Trophoblast cell (in vitro differentiated cells and primary cell): ENCODE results near the gene SLAMF7.

Experiments used
- DNase-seq, 2 donors: peaks; one replicate each; pipeline ENCODE4 v3.0.0-alpha.2; 2016
- H2AFZ ChIP-seq: 2 replicates; pipeline ENCODE4 v1.6.1; 2013; ENCODE audit warnings: low read length, moderate library complexity, mild to moderate bottlenecking; ENCODE audit not compliant: insufficient read depth, poor library complexity
- H2AK5ac ChIP-seq: 2 replicates; pipeline ENCODE4 v1.6.1; 2013; ENCODE audit warnings: mild to moderate bottlenecking, low read length
- H2BK120ac ChIP-seq: 2 replicates; pipeline ENCODE4 v1.6.1; 2013; ENCODE audit warnings: low read length, mild to moderate bottlenecking, moderate library complexity; ENCODE audit not compliant: insufficient read depth, poor library complexity
- H2BK12ac ChIP-seq: 2 replicates; pipeline ENCODE4 v1.6.1; 2013; ENCODE audit warnings: mild to moderate bottlenecking, low read length, moderate library complexity
- H2BK5ac ChIP-seq: 2 replicates; pipeline ENCODE4 v1.6.1; 2013; ENCODE audit warnings: low read length, low read depth, moderate library complexity, mild to moderate bottlenecking; ENCODE audit not compliant: poor library complexity
- H3K14ac ChIP-seq: 2 replicates; pipeline ENCODE4 v1.6.1; 2013; ENCODE audit warnings: mild to moderate bottlenecking, low read length
- H3K18ac ChIP-seq: 2 replicates; pipeline ENCODE4 v1.6.1; 2013; ENCODE audit warnings: mild to moderate bottlenecking, low read length
- H3K23ac ChIP-seq: 2 replicates; pipeline ENCODE4 v1.6.1; 2013; ENCODE audit warnings: low read length
- H3K27ac ChIP-seq: 2 replicates; pipeline ENCODE4 v1.5.1; 2013; ENCODE audit warnings: low read depth, mild to moderate bottlenecking, inconsistent platforms, low read length, moderate library complexity
- H3K27me3 ChIP-seq: 2 replicates; pipeline ENCODE4 v1.6.1; 2013; ENCODE audit warnings: inconsistent platforms, mild to moderate bottlenecking, low read length, moderate library complexity; ENCODE audit not compliant: insufficient read depth
- H3K36me3 ChIP-seq, 2 experiments: 1 replicate in 1 of 2; 2 replicates in 1 of 2; pipeline ENCODE4 v1.6.1; 2013; ENCODE audit warnings: low read length in 2 of 2, mild to moderate bottlenecking in 2 of 2, moderate library complexity in 1 of 2; ENCODE audit not compliant: insufficient read depth in 2 of 2, control insufficient read depth in 1 of 2
- H3K4ac ChIP-seq: 2 replicates; pipeline ENCODE4 v1.6.1; 2013; ENCODE audit warnings: low read depth, mild to moderate bottlenecking, low read length, moderate library complexity
- H3K4me1 ChIP-seq, 2 experiments: 1 replicate in 1 of 2; 2 replicates in 1 of 2; pipeline ENCODE4 v1.6.1; 2013; ENCODE audit warnings: low read length in 2 of 2, mild to moderate bottlenecking in 2 of 2, moderate library complexity in 1 of 2; ENCODE audit not compliant: insufficient read depth in 2 of 2, control insufficient read depth in 1 of 2
- H3K4me2 ChIP-seq: 2 replicates; pipeline ENCODE4 v1.6.1; 2013; ENCODE audit warnings: inconsistent platforms, mild to moderate bottlenecking, low read length, moderate library complexity
- H3K4me3 ChIP-seq: 2 replicates; pipeline ENCODE4 v1.5.1; 2013; ENCODE audit warnings: mild to moderate bottlenecking, low read depth, low read length, inconsistent platforms
- H3K79me1 ChIP-seq: one replicate; pipeline ENCODE4 v1.6.1; 2013; ENCODE audit warnings: low read length
- H3K79me2 ChIP-seq: 2 replicates; pipeline ENCODE4 v1.6.1; 2013; ENCODE audit warnings: low read length, mild to moderate bottlenecking; ENCODE audit not compliant: control insufficient read depth, insufficient read depth, poor library complexity
- H3K9ac ChIP-seq: 2 replicates; pipeline ENCODE4 v1.6.1; 2013; ENCODE audit warnings: mild to moderate bottlenecking, low read length
- H3K9me3 ChIP-seq: 2 replicates; pipeline ENCODE4 v1.6.1; 2013; ENCODE audit warnings: low read depth, mild to moderate bottlenecking, control low read depth, inconsistent platforms, low read length; ENCODE audit not compliant: insufficient read depth
- H4K12ac ChIP-seq: 2 replicates; pipeline ENCODE4 v1.6.1; 2013; ENCODE audit warnings: low read depth, mild to moderate bottlenecking, low read length, moderate library complexity
- H4K8ac ChIP-seq: 2 replicates; pipeline ENCODE4 v1.6.1; 2013; ENCODE audit warnings: low read depth, mild to moderate bottlenecking, low read length, moderate library complexity
- H4K91ac ChIP-seq: one replicate; pipeline ENCODE4 v1.6.1; 2013; ENCODE audit warnings: low read depth, mild to moderate bottlenecking, low read length, moderate library complexity
- WGBS: extraction: QIAGEN DNeasy Blood & Tissue Kit; methylation state at CpG from one replicate; pipeline ENCODE4 v1.1.7; 2013; ENCODE audit warnings: missing lambda C conversion rate; ENCODE audit not compliant: insufficient read length, insufficient coverage; ENCODE audit errors: extremely low coverage; 5-methylcytosine and 5-hydroxymethylcytosine counted together

The SLAMF7 gene

DNA sequence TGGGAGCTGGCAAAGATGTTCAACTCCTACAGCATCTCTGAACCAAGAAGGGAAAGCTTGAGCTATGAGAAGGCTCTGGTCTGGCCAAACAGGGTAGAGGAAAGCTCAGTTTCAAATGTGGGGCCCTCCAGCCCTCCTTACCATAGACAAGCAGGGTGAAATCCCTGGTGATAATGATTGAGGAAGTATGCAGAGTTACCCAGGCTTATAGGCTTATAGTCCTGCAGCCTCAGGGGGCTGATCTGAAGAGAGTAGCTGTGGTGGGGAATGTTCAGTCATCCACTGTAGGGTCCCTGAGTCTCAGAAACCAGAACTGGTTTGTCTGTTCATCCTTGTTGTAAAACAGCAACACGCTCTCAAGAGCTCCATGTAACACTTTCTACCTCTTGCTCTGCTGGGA, 37.1 kb downstream of the SLAMF7 start:
- Histone ChIP-seq H3K4me3 (no peak overlapping the region), H4K91ac (no peak overlapping the region), H3K14ac (no peak overlapping the region), H3K4me1 (peaks cover 14% of the 10 kb centered on the region in 2 experiments), H3K79me1 (peaks cover 6% of the 10 kb centered on the region), H4K8ac (no peak overlapping the region), H3K18ac (no peak overlapping the region), H2BK120ac (no peak overlapping the region), H2AFZ (no peak overlapping the region), H3K79me2 (peaks cover 3% of the 10 kb centered on the region), H3K23ac (no peak overlapping the region), H4K12ac (no peak overlapping the region), H3K36me3 (no peaks in the 10 kb centered on the region), H3K27me3 (no peaks in the 10 kb centered on the region), H3K27ac (no peak overlapping the region), H3K9me3 (no peaks in the 10 kb centered on the region), H2AK5ac (no peak overlapping the region), H3K9ac (no peak overlapping the region), H2BK12ac (no peak overlapping the region), H2BK5ac (no peak overlapping the region), H3K4ac (no peak overlapping the region), H3K4me2 (no peak overlapping the region)
- no CpG with 5 or more reads among the region's 1 CpG for WGBS
- no peak for DNase-seq

DNA sequence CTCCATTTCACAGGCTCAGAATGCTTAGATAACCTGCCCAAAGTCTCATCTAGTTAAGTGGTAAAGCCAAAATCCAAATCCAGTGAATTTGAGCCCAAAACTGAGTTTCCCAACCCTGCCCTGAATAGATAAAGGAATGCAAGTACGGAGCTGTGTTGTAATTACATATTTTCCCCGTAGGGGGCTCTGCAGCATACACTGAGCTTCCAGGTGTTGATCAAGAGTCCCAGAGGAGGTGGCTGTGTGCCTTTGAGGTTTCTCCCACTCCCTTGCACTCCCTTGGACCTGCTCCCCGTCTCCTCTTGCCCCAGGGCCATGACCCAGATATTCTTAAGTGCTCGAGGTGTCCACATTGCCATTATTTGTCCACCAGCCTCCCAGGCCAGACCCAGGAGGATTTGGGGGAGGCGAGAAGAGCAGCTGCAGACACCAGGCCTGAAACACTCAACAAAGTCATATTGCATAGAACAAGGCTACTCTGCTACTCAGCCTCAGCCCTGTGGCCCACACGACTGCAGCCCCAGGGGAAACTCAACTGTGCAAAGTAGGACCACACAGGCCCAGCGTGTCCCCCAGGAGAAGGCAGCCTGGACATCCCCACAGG, 38.5 kb downstream of the SLAMF7 start:
- H3K4me1 ChIP-seq = peaks cover 20 to 25% of the 10 kb centered on the region in 2 experiments
- H3K9me3 ChIP-seq = no peaks in the 10 kb centered on the region
- no peak overlapping the region for H3K4me2 ChIP-seq
- H3K9ac ChIP-seq = no peak overlapping the region
- no peak overlapping the region for H3K4me3 ChIP-seq
- H3K27ac ChIP-seq = no peak overlapping the region
- H3K79me1 ChIP-seq = peaks cover 14% of the 10 kb centered on the region
- H3K18ac ChIP-seq = no peak overlapping the region
- H2BK12ac ChIP-seq = peak overlapping the region; percentile 23
- H3K27me3 ChIP-seq = no peaks in the 10 kb centered on the region
- H3K23ac ChIP-seq = no peak overlapping the region
- no peak overlapping the region for H2BK120ac ChIP-seq
- peak overlapping the region; percentile 25 for H2AK5ac ChIP-seq
- WGBS = no CpG with 5 or more reads among the region's 7 CpGs
- H4K12ac ChIP-seq = no peak overlapping the region
- H2AFZ ChIP-seq = no peak overlapping the region
- no peak overlapping the region for H3K4ac ChIP-seq
- H2BK5ac ChIP-seq = no peak overlapping the region
- peak; percentile 58 to 86 for DNase-seq
- H3K36me3 ChIP-seq = no peaks in the 10 kb centered on the region
- H3K14ac ChIP-seq = no peak overlapping the region
- H3K79me2 ChIP-seq = peaks cover 5% of the 10 kb centered on the region
- H4K91ac ChIP-seq = no peak overlapping the region
- H4K8ac ChIP-seq = no peak overlapping the region

DNA sequence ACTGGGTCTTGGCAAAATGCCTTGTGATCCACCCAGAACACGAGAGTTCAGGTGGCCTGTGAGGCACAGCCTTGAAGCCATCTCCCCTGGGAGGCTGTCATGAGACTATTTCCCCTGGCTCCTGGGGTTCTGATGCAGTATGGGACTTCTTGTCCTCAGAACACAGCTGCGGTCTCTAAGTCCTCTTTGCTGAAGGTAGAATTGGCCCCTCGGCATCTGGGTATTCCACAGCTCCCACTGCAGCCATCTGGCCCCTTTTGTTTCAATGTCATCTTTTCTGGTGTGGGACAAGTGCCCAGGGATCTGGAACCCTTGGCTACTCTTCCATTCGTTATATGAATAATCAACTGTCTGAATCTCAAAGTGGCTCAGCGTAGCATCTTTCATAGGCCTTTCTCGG, 39.9 kb downstream of the SLAMF7 start:
- peak overlapping the region; percentile 20 for H2BK120ac ChIP-seq
- H2AFZ ChIP-seq = no peak overlapping the region
- no peak overlapping the region for H3K23ac ChIP-seq
- peaks cover 5% of the 10 kb centered on the region for H3K79me2 ChIP-seq
- WGBS = no CpG with 5 or more reads among the region's 6 CpGs
- no peak overlapping the region for H3K27ac ChIP-seq
- H3K4me2 ChIP-seq = no peak overlapping the region
- no peak overlapping the region for H3K4me3 ChIP-seq
- no peaks in the 10 kb centered on the region for H3K9me3 ChIP-seq
- H2BK5ac ChIP-seq = no peak overlapping the region
- H3K27me3 ChIP-seq = no peaks in the 10 kb centered on the region
- peak overlapping the region; percentile 30 for H2BK12ac ChIP-seq
- no peak overlapping the region for H3K14ac ChIP-seq
- no peak overlapping the region for H3K9ac ChIP-seq
- no peak overlapping the region for H3K18ac ChIP-seq
- peak overlapping the region; percentile 28 for H2AK5ac ChIP-seq
- no peak overlapping the region for H4K8ac ChIP-seq
- no peaks in the 10 kb centered on the region for H3K36me3 ChIP-seq
- no peak overlapping the region for H4K12ac ChIP-seq
- no peak overlapping the region for H4K91ac ChIP-seq
- peaks cover 18 to 25% of the 10 kb centered on the region in 2 experiments for H3K4me1 ChIP-seq
- no peak for DNase-seq
- H3K79me1 ChIP-seq = peaks cover 14% of the 10 kb centered on the region
- no peak overlapping the region for H3K4ac ChIP-seq

DNA sequence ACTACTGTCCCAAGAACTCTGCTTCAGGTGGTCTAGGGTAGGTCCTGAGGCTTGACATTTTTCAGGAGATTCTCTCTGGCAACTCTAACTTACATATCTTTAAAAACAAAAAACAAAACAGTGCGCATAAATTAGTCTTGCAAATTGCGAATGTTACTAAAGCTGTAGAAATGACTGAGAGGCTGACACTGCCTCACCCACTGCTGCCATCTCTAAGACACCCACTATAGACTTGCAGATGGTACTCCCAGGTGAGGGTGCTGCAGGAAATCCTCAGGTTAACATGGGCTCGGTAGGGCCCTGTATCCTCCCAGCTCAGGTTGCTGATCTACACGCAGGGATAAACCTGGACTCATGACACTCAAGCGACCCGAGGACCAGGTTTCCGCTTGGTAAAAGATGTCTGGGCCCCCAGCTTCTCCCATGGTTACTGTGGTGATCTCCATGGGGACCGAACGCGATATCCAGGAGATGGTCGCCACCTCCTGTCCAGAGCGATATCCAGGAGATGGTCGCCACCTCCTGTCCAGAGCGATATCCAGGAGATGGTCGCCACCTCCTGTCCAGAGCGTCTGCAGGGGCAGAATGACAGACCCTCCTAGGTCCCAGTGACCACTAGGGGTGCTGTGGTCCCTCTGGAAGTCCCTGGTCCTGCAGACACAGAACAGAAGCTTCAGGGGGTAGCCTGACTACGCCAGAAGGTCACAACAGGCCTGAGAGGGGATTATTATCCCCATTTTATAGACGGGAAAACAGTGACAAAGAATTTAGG, 40.8 kb downstream of the SLAMF7 start:
- no peak overlapping the region for H3K18ac ChIP-seq
- peak overlapping the region; percentile 57 for H2BK5ac ChIP-seq
- H3K4ac ChIP-seq = no peak overlapping the region
- H2AK5ac ChIP-seq = no peak overlapping the region
- H3K4me2 ChIP-seq = no peak overlapping the region
- no CpG with 5 or more reads among the region's 18 CpGs for WGBS
- H3K79me1 ChIP-seq = peaks cover 14% of the 10 kb centered on the region
- H3K14ac ChIP-seq = no peak overlapping the region
- H3K27me3 ChIP-seq = no peaks in the 10 kb centered on the region
- H3K27ac ChIP-seq = no peak overlapping the region
- H2AFZ ChIP-seq = no peak overlapping the region
- no peak overlapping the region for H4K12ac ChIP-seq
- no peak overlapping the region for H3K9ac ChIP-seq
- H3K23ac ChIP-seq = no peak overlapping the region
- H3K4me1 ChIP-seq = peaks cover 17 to 25% of the 10 kb centered on the region in 2 experiments
- no peaks in the 10 kb centered on the region for H3K36me3 ChIP-seq
- peak overlapping the region; percentile 45 for H2BK12ac ChIP-seq
- peak in 1 of 2 donors; percentile 48 for DNase-seq
- H2BK120ac ChIP-seq = no peak overlapping the region
- H3K4me3 ChIP-seq = no peak overlapping the region
- H3K79me2 ChIP-seq = peaks cover 5% of the 10 kb centered on the region
- peak overlapping the region; percentile 45 for H4K91ac ChIP-seq
- H4K8ac ChIP-seq = no peak overlapping the region
- H3K9me3 ChIP-seq = no peaks in the 10 kb centered on the region
